Measurements from ENCODE around the gene NOS1AP.

DNA sequence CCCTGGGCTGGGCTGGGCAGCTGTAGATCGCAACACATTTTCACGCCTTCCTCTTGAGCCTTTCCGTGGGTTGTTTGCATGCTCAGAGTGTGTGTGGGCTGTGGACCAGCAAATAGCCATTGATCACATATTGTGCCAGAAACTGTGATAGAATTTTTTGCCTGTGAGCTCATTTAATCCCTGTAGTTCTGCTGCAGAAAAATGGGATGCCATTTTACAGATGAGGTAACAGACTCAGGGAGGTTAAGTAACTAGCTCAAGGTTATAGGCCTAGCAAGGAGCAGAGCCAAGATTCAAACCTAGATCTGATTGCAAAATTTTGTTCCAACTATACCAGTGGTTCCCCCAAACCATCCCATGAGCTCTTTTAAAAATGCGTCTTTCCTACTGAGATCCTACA is 296.7 kb downstream of the NOS1AP start:
- TF ChIP-seq, protein P1, sequence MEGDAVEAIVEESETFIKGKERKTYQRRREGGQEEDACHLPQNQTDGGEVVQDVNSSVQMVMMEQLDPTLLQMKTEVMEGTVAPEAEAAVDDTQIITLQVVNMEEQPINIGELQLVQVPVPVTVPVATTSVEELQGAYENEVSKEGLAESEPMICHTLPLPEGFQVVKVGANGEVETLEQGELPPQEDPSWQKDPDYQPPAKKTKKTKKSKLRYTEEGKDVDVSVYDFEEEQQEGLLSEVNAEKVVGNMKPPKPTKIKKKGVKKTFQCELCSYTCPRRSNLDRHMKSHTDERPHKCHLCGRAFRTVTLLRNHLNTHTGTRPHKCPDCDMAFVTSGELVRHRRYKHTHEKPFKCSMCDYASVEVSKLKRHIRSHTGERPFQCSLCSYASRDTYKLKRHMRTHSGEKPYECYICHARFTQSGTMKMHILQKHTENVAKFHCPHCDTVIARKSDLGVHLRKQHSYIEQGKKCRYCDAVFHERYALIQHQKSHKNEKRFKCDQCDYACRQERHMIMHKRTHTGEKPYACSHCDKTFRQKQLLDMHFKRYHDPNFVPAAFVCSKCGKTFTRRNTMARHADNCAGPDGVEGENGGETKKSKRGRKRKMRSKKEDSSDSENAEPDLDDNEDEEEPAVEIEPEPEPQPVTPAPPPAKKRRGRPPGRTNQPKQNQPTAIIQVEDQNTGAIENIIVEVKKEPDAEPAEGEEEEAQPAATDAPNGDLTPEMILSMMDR (IDR thresholded peaks at IDR 0.05; ENCODE audit: low read length): no peak
- no peak for TF ChIP-seq EZH2 (optimal IDR thresholded peaks at IDR 0.05; ENCODE audit: low read depth, low read length)
